ENCODE data around the gene MOB1B. TPM values are rescaled to one million over a fixed set of nuclear protein-coding genes. Genes with fewer than 3 reads are reported as not detected.

MOB1B gene
- total RNA-seq, 3 donors from 2014 or later (not counting 1 experiment from before 2014, with no cell fraction given): 15.1 to 23.6 (median 22.6) TPM

DNA sequence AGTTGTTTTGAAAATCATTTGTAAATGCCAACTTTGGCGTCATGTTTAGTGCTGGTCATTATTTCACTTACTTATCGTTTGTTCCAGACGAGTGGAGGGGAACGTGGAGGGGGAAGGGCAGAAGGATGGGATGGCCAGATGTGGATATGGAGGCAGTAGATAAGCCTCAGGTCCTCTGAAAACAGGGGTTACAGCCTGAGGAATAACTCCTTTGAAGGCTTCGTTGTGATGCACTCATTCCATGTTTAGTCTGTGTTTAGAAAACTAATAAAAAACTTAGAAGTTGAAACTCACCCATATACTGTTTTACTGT lies 1.1 kb downstream of the MOB1B start:
- no peaks in the 10 kb centered on the region for H3K9me3 Mint-ChIP-seq
- H3K9me3 ChIP-seq (ENCODE audit: control insufficient read depth, insufficient read depth, low read length): no peaks in the 10 kb centered on the region
- H3K27me3 Mint-ChIP-seq (ENCODE audit: low read depth in 2 of 2): no peaks in the 10 kb centered on the region
- no peak overlapping the region for H3K27ac ChIP-seq (ENCODE audit: low read length)
- H3K4me1 Mint-ChIP-seq: peaks cover 30 to 34% of the 10 kb centered on the region in 2 donors
- peak overlapping the region; percentile 72 to 92 for H3K27ac Mint-ChIP-seq
- no peaks in the 10 kb centered on the region for H3K36me3 Mint-ChIP-seq
- DNase-seq (peak in 1 of 2 donors; percentile 12), ATAC-seq (no peak)
- H3K4me1 ChIP-seq (ENCODE audit: control insufficient read depth, insufficient read depth, low read length): peaks cover 12% of the 10 kb centered on the region
- TF ChIP-seq, protein P1, sequence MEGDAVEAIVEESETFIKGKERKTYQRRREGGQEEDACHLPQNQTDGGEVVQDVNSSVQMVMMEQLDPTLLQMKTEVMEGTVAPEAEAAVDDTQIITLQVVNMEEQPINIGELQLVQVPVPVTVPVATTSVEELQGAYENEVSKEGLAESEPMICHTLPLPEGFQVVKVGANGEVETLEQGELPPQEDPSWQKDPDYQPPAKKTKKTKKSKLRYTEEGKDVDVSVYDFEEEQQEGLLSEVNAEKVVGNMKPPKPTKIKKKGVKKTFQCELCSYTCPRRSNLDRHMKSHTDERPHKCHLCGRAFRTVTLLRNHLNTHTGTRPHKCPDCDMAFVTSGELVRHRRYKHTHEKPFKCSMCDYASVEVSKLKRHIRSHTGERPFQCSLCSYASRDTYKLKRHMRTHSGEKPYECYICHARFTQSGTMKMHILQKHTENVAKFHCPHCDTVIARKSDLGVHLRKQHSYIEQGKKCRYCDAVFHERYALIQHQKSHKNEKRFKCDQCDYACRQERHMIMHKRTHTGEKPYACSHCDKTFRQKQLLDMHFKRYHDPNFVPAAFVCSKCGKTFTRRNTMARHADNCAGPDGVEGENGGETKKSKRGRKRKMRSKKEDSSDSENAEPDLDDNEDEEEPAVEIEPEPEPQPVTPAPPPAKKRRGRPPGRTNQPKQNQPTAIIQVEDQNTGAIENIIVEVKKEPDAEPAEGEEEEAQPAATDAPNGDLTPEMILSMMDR (IDR thresholded peaks at IDR 0.05): no peak
- H3K27me3 ChIP-seq (ENCODE audit: control insufficient read depth, insufficient read depth, low read length): no peaks in the 10 kb centered on the region
- WGBS (ENCODE audit: insufficient coverage): 2% methylated on average over 4 of the region's 5 CpGs
- no peaks in the 10 kb centered on the region for H3K36me3 ChIP-seq (ENCODE audit: control insufficient read depth, insufficient read depth, low read length)
- peak overlapping the region; percentile 99 for H3K4me3 ChIP-seq (ENCODE audit: low read length)
- peak overlapping the region; percentile 96 for H3K4me3 Mint-ChIP-seq
- intact Hi-C loops (cut with micrococcal nuclease): loop anchor here (5.0 kb wide), 1 partner anchor 89 kb away; the partner anchor contains the start of gene DCK

DNA sequence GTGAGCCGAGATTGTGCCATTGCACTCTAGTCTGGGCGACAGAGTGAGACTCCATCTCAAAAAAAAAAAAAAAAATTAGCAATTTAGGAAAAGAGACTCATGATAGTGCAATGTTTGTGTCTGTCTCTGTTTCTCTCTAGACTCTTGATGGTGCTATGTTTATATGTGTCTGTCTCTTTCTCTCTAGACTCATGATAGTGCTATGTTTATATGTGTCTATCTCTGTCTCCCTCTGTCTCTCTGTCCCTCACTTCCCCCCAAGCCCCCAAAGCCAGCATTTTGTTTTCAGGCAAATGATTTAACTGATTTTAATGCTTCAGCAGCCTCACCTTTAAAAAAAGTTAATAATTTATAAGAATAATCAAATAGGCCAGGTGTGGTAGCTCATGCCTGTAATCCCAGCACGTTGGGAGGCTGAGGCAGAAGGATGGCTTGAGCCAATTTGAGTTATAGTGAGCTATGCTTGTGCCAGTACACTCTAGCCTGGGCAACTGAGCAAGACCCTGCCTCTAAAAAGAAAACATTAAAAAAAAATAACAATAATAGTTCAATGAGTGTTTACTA lies 6.9 kb downstream of the MOB1B start:
- intact Hi-C loops (cut with micrococcal nuclease): no loop called here
- ATAC-seq (no peak), DNase-seq (no peak)
- Histone ChIP-seq H3K36me3 (ENCODE audit: control insufficient read depth, insufficient read depth, low read length) (no peaks in the 10 kb centered on the region), H3K9me3 (ENCODE audit: control insufficient read depth, insufficient read depth, low read length) (no peaks in the 10 kb centered on the region), H3K27me3 (ENCODE audit: control insufficient read depth, insufficient read depth, low read length) (no peaks in the 10 kb centered on the region), H3K27ac (ENCODE audit: low read length) (no peak overlapping the region), H3K4me3 (ENCODE audit: low read length) (no peak overlapping the region), H3K4me1 (ENCODE audit: control insufficient read depth, insufficient read depth, low read length) (no peaks in the 10 kb centered on the region)
- H3K27me3 Mint-ChIP-seq (ENCODE audit: low read depth in 2 of 2): no peaks in the 10 kb centered on the region
- H3K27ac Mint-ChIP-seq: no peak overlapping the region
- H3K36me3 Mint-ChIP-seq: no peaks in the 10 kb centered on the region
- TF ChIP-seq, protein P1 (IDR thresholded peaks at IDR 0.05): no peak
- WGBS (ENCODE audit: insufficient coverage): 80% methylated on average over 1 of the region's 3 CpGs
- H3K4me3 Mint-ChIP-seq: no peak overlapping the region
- H3K4me1 Mint-ChIP-seq: peaks cover 10 to 22% of the 10 kb centered on the region in 2 donors
- H3K9me3 Mint-ChIP-seq: no peaks in the 10 kb centered on the region

DNA sequence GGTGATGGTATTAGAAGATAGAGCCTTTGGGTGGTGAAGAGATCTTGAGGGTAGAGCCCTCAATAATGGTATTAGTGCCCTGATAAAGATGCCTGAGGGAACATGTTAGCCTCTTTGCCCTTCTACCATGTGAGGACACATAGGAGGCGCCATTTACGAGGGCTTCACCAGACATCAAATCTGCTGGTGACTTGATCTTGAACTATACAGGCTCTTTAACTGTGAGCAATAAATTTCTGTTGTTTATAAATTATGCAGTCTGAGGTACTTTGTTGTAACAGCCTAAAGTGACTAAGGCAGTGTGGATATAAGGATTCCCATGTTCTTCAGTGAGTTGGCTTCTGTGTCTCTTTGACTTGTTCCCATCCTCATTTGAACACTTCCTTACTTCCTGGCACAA lies 11.8 kb downstream of the MOB1B start:
- H3K36me3 ChIP-seq (ENCODE audit: control insufficient read depth, insufficient read depth, low read length): no peaks in the 10 kb centered on the region
- no peaks in the 10 kb centered on the region for H3K4me1 ChIP-seq (ENCODE audit: control insufficient read depth, insufficient read depth, low read length)
- H3K27me3 ChIP-seq (ENCODE audit: control insufficient read depth, insufficient read depth, low read length): no peaks in the 10 kb centered on the region
- H3K27me3 Mint-ChIP-seq (ENCODE audit: low read depth in 2 of 2): no peaks in the 10 kb centered on the region
- intact Hi-C loops (cut with micrococcal nuclease): no loop called here
- no peak overlapping the region for H3K27ac ChIP-seq (ENCODE audit: low read length)
- H3K4me3 Mint-ChIP-seq: no peak overlapping the region
- no peak overlapping the region for H3K27ac Mint-ChIP-seq
- no peaks in the 10 kb centered on the region for H3K36me3 Mint-ChIP-seq
- H3K9me3 ChIP-seq (ENCODE audit: control insufficient read depth, insufficient read depth, low read length): no peaks in the 10 kb centered on the region
- ATAC-seq (no peak), DNase-seq (no peak)
- peaks cover 13 to 36% of the 10 kb centered on the region in 2 donors for H3K4me1 Mint-ChIP-seq
- H3K4me3 ChIP-seq (ENCODE audit: low read length): no peak overlapping the region
- TF ChIP-seq, protein P1 (IDR thresholded peaks at IDR 0.05): no peak
- 100% methylated on average over 2 of the region's 2 CpGs for WGBS (ENCODE audit: insufficient coverage)
- H3K9me3 Mint-ChIP-seq: no peaks in the 10 kb centered on the region

DNA sequence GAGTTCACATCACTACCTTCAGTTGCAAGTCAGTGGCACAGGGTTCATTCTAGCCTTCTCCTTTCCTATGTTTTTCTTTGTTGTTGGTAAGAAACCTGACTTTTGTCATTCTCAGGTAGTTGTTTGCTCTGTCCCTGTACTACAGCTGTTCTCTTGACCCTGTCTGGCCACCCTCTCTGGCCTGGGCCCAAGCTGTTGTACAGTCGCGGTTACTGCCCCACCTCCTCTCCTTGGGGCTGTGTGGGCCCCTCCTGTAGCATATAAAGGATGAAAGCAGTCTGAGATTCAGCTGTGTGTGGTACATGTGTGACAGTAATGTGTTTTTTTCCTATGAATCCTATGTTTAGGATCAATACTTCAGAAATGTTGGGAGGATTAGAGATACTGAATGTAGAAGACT lies 12.5 kb downstream of the MOB1B start:
- no peaks in the 10 kb centered on the region for H3K9me3 Mint-ChIP-seq
- H3K36me3 Mint-ChIP-seq: no peaks in the 10 kb centered on the region
- Histone ChIP-seq H3K4me1 (ENCODE audit: control insufficient read depth, insufficient read depth, low read length) (no peaks in the 10 kb centered on the region), H3K4me3 (ENCODE audit: low read length) (no peak overlapping the region), H3K27me3 (ENCODE audit: control insufficient read depth, insufficient read depth, low read length) (no peaks in the 10 kb centered on the region), H3K27ac (ENCODE audit: low read length) (no peak overlapping the region), H3K36me3 (ENCODE audit: control insufficient read depth, insufficient read depth, low read length) (no peaks in the 10 kb centered on the region), H3K9me3 (ENCODE audit: control insufficient read depth, insufficient read depth, low read length) (no peaks in the 10 kb centered on the region)
- ATAC-seq (no peak), DNase-seq (no peak)
- 83% methylated on average over 2 of the region's 2 CpGs for WGBS (ENCODE audit: insufficient coverage)
- peak overlapping the region; percentile 4 for H3K4me3 Mint-ChIP-seq
- peaks cover 13 to 36% of the 10 kb centered on the region in 2 donors for H3K4me1 Mint-ChIP-seq
- peak overlapping the region in 1 of 2 donors; percentile 30 for H3K27ac Mint-ChIP-seq
- TF ChIP-seq, protein P1 (IDR thresholded peaks at IDR 0.05): no peak
- intact Hi-C loops (cut with micrococcal nuclease): no loop called here
- H3K27me3 Mint-ChIP-seq (ENCODE audit: low read depth in 2 of 2): no peaks in the 10 kb centered on the region

Data from natural killer cell (primary cell).